GM23338 (cell line): Measurements from ENCODE around the gene TMEM37. TPM values are rescaled to one million over a fixed set of nuclear protein-coding genes. Genes with fewer than 3 reads are reported as not detected.

Experiments
- ATAC-seq: fragments of 200-7000 bp; cut with Tn5 transposase; 3 replicates; pipeline ENCODE4 v1.9.1; 2020
- DNase-seq: peaks from one replicate; pipeline ENCODE4 v3.0.0-alpha.2; 2015; ENCODE audit warnings: low spot score
- H2AFZ ChIP-seq: fragments of 200-600 bp; sonication (generic); 2 replicates; pipeline ENCODE4 v1.8.0; 2016; ENCODE audit warnings: antibody characterized with exemption, mild to moderate bottlenecking, moderate library complexity
- H3F3A ChIP-seq: fragments of 200-600 bp; sonication (generic); replicated peaks from 2 replicates; pipeline ENCODE4 v1.8.0; 2017; ENCODE audit warnings: antibody characterized with exemption, mixed run types, low read depth
- H3K27ac ChIP-seq: fragments of 200-600 bp; sonication (generic); 2 replicates; pipeline ENCODE4 v1.6.1; 2016; ENCODE audit warnings: low read depth
- H3K27me3 ChIP-seq: fragments of 200-600 bp; sonication (generic); 2 replicates; pipeline ENCODE4 v1.8.0; 2016; ENCODE audit warnings: mild to moderate bottlenecking, mixed run types, moderate library complexity; ENCODE audit not compliant: insufficient read depth
- H3K36me3 ChIP-seq: fragments of 200-600 bp; sonication (generic); 2 replicates; pipeline ENCODE4 v1.8.0; 2016; ENCODE audit warnings: mild to moderate bottlenecking; ENCODE audit not compliant: insufficient read depth
- H3K4me1 ChIP-seq: fragments of 200-600 bp; sonication (generic); 2 replicates; pipeline ENCODE4 v1.8.0; 2016; ENCODE audit warnings: mild to moderate bottlenecking, moderate library complexity; ENCODE audit not compliant: insufficient read depth
- H3K4me2 ChIP-seq: fragments of 200-600 bp; sonication (generic); 2 replicates; pipeline ENCODE4 v1.7.1; 2017; ENCODE audit warnings: mixed run types
- H3K4me3 ChIP-seq: fragments of 200-600 bp; sonication (generic); 2 replicates; pipeline ENCODE4 v1.6.1; 2016; ENCODE audit warnings: mixed run types
- H3K79me2 ChIP-seq: fragments of 200-600 bp; sonication (generic); replicated peaks from 2 replicates; pipeline ENCODE4 v1.8.0; 2017; ENCODE audit warnings: mild to moderate bottlenecking; ENCODE audit not compliant: insufficient read depth
- H3K9me2 ChIP-seq: fragments of 200-600 bp; sonication (generic); 2 replicates; pipeline ENCODE4 v1.8.0; 2017; ENCODE audit not compliant: insufficient read depth
- H4K20me1 ChIP-seq: fragments of 200-600 bp; sonication (generic); replicated peaks from 2 replicates; pipeline ENCODE4 v1.8.0; 2017; ENCODE audit warnings: mild to moderate bottlenecking; ENCODE audit not compliant: insufficient read depth
- H3K27ac Mint-ChIP-seq: 2 replicates; pipeline ENCODE4 v1.8.0; 2020; ENCODE audit warnings: inconsistent platforms, mild to moderate bottlenecking, moderate library complexity, mixed read lengths
- H3K27me3 Mint-ChIP-seq: 3 replicates; pipeline ENCODE4 v1.8.0; 2022; ENCODE audit warnings: low read depth, mild to moderate bottlenecking, moderate library complexity, mixed read lengths, inconsistent platforms; ENCODE audit not compliant: insufficient read depth, poor library complexity
- H3K36me3 Mint-ChIP-seq: 3 replicates; pipeline ENCODE4 v1.8.0; 2021; ENCODE audit warnings: low read depth, mild to moderate bottlenecking, inconsistent platforms, moderate library complexity, mixed read lengths
- H3K4me1 Mint-ChIP-seq: 3 replicates; pipeline ENCODE4 v1.8.0; 2020; ENCODE audit warnings: mild to moderate bottlenecking, inconsistent platforms, mixed read lengths
- H3K4me3 Mint-ChIP-seq: 3 replicates; pipeline ENCODE4 v1.8.0; 2021; ENCODE audit warnings: moderate library complexity, mild to moderate bottlenecking, inconsistent platforms, mixed read lengths
- H3K9me3 Mint-ChIP-seq: 3 replicates; pipeline ENCODE4 v1.8.0; 2020; ENCODE audit warnings: moderate library complexity, mild to moderate bottlenecking, inconsistent platforms, mixed read lengths
- CREB1 ChIP-seq: fragments of 250-450 bp; sonication (Bioruptor Pico); IDR thresholded peaks from 2 replicates; pipeline ENCODE4 v1.5.0; 2020; ENCODE audit warnings: low read depth, mild to moderate bottlenecking, moderate library complexity
- CTCF ChIP-seq, 2 experiments: fragments of 200-600 bp in 1 of 2; sonication (generic) in 1 of 2; conservative IDR thresholded peaks; 2 replicates each; pipeline versions ENCODE4 v1.5.1 to v1.6.1; 2016 to 2017; ENCODE audit warnings: antibody characterized with exemption in 2 of 2, low read depth in 2 of 2, mild to moderate bottlenecking in 2 of 2, moderate library complexity in 1 of 2
- EZH2 ChIP-seq: fragments of 200-600 bp; sonication (generic); IDR thresholded peaks from one replicate; pipeline ENCODE4 v1.8.0; 2017; ENCODE audit warnings: antibody characterized with exemption, mild to moderate bottlenecking, low read depth; ENCODE audit not compliant: unreplicated experiment
- EZH2phosphoT487 ChIP-seq: fragments of 200-600 bp; sonication (generic); IDR thresholded peaks from one replicate; pipeline ENCODE4 v1.8.1; 2018; ENCODE audit warnings: antibody characterized with exemption; ENCODE audit not compliant: unreplicated experiment
- JUNB ChIP-seq: IDR thresholded peaks from one replicate; pipeline ENCODE4 v1.6.1; 2016; ENCODE audit warnings: antibody characterized with exemption; ENCODE audit not compliant: unreplicated experiment
- NANOG ChIP-seq: IDR thresholded peaks from 2 replicates; pipeline ENCODE4 v1.6.1; 2016; ENCODE audit warnings: antibody characterized with exemption, borderline replicate concordance
- POLR2AphosphoS5 ChIP-seq: IDR thresholded peaks from 2 replicates; pipeline ENCODE4 v1.6.1; 2016; ENCODE audit warnings: antibody characterized with exemption, low read depth
- ZNF331 ChIP-seq: fragments of 250-450 bp; sonication (Bioruptor Pico); IDR thresholded peaks from 2 replicates; pipeline ENCODE4 v1.5.0; 2020; ENCODE audit warnings: low read depth, mild to moderate bottlenecking, moderate library complexity
- ZNF462 ChIP-seq: fragments of 250-450 bp; sonication (Bioruptor Pico); IDR thresholded peaks from 2 replicates; pipeline ENCODE4 v1.5.0; 2020; ENCODE audit warnings: mild to moderate bottlenecking, moderate library complexity
- polyA plus RNA-seq: library from polyadenylated mRNA; unstranded; fragments of >200 nt; fragmentation: Nextera tagmentation; extraction: Ambion mirVana; gene quantifications from 2 replicates; pipeline ENCODE4 v1.2.1, GENCODE V29; 2016
- total RNA-seq: library from RNA; depleted of rRNA; stranded (reverse); fragments of >200 nt; shearing (Covaris generic); gene quantifications from 2 replicates; pipeline ENCODE4 v1.2.3, GENCODE V29; 2014

The TMEM37 gene
- total and polyA plus RNA-seq, 2 experiments from 2014 or later, result 8.6 to 8.8 TPM

DNA sequence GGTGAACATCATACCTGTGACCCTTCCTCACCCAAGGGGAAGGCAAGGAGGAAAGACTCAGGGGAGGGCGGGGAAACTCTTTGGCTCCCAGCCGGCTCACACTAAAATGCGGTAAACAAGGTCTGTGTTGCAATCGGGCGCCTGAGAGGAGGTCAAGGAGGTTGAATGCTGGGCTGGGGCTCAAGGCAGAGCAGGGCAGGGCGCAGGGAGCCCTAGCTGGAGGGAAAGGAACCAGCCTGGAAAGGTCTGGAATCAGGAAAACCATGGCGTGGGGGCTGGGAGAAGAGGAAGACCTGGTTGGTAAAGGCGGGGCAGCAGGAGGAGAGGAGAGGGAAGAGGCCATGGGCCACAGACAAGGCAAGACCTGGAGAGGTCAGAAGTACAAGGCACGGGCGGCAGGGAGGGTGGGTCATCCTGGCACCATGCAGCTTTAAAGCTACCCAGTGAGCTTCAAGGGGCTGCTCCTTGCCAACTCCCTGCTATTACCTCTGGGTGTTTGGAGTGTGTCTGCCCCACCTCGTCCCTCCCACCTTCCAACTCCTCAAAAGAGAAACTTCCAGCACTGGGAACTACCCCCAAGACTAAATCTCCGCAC is 4.8 kb upstream of the TMEM37 start:
- peak overlapping the region; percentile 91 for H2AFZ ChIP-seq
- no peaks in the 10 kb centered on the region for H3K9me2 ChIP-seq
- H3K27ac ChIP-seq, result no peak overlapping the region
- H3K4me1 ChIP-seq, result peaks cover 23% of the 10 kb centered on the region
- ATAC-seq (peak; percentile 4; the same call in 1 of the 3 replicates), DNase-seq (no peak)
- H3K27me3 ChIP-seq, result 0 out of 2 replicates have a peak, but pooled peaks cover 9% of the 10 kb centered on the region
- no peak overlapping the region for H3K4me3 ChIP-seq
- H3K79me2 ChIP-seq, result no peaks in the 10 kb centered on the region
- no peak overlapping the region for H3K4me2 ChIP-seq
- peaks cover under 1% of the 10 kb centered on the region; the same call in 1 of the 3 replicates for H3K36me3 Mint-ChIP-seq
- no peaks in the 10 kb centered on the region; the same call in 1 of the 2 replicates for H3K36me3 ChIP-seq
- no peaks in the 10 kb centered on the region for H4K20me1 ChIP-seq
- no peak for TF ChIP-seq NANOG
- no peak for TF ChIP-seq EZH2phosphoT487
- no peak for TF ChIP-seq JUNB
- TF ChIP-seq CREB1 (CRISPR knock-in tag), result no peak
- TF ChIP-seq CTCF (conservative IDR thresholded peaks at IDR 0.05; ENCODE audit: low read depth in 2 of 2), result no peak
- TF ChIP-seq EZH2, result no peak
- TF ChIP-seq ZNF462 (CRISPR knock-in tag), result no peak
- no peak for TF ChIP-seq POLR2AphosphoS5
- TF ChIP-seq ZNF331, result no peak
- no peak overlapping the region for H3K4me3 Mint-ChIP-seq
- H3K27ac Mint-ChIP-seq, result no peak overlapping the region
- H3K27me3 Mint-ChIP-seq, result peaks cover 7% of the 10 kb centered on the region
- peaks cover 7% of the 10 kb centered on the region for H3K9me3 Mint-ChIP-seq
- H3K4me1 Mint-ChIP-seq, result peaks cover 37% of the 10 kb centered on the region
- 0 out of 2 replicates have a peak, but pooled peaks cover 7% of the 10 kb centered on the region for H3F3A ChIP-seq
